ENCODE data around the gene POPDC3. TPM values are rescaled to one million over a fixed set of nuclear protein-coding genes. Genes with fewer than 3 reads are reported as not detected.
A peak's percentile ranks its signal among the peaks of the same experiment; 100 is the strongest.

Gene POPDC3
- total RNA-seq, 1 experiment from 2014 or later = 29.2 TPM

GRCh38 chr6:105178636-105179035, 1.2 kb downstream of the POPDC3 start:
- no peaks in the 10 kb centered on the region for H3K27me3 ChIP-seq (ENCODE audit: control insufficient read depth, insufficient read depth, low read length)
- H3K4me3 ChIP-seq (ENCODE audit: low read depth in 2 of 2, low read length in 2 of 2) = peak overlapping the region; percentile 66 to 67
- ChIA-PET POLR2A (no interaction called here), CTCF (no interaction called here)
- no peak for TF ChIP-seq REST (IDR thresholded peaks at IDR 0.05; ENCODE audit: insufficient read depth in 1 of 2, low read depth in 2 of 2, low read length in 1 of 2)
- TF ChIP-seq TCF7L2 (IDR thresholded peaks at IDR 0.05; ENCODE audit: low read depth, low read length) = no peak
- TF ChIP-seq POLR2AphosphoS5 (IDR thresholded peaks at IDR 0.05; ENCODE audit: low read depth, low read length) = no peak
- TF ChIP-seq SIN3A (IDR thresholded peaks at IDR 0.05; ENCODE audit: borderline replicate concordance, insufficient read depth, low read depth, low read length) = no peak
- TF ChIP-seq CTCF (IDR thresholded peaks at IDR 0.05) = no peak
- H3K9me3 ChIP-seq (ENCODE audit: control insufficient read depth, insufficient read depth, low read depth, low read length) = no peaks in the 10 kb centered on the region
- H3K27ac ChIP-seq (ENCODE audit: low read length) = peak overlapping the region; percentile 84
- no peaks in the 10 kb centered on the region for H3K36me3 ChIP-seq (ENCODE audit: control insufficient read depth, insufficient read depth, low read length)
- in situ Hi-C loops (cut with HindIII; ENCODE audit: low pct_unique_long_range_greater_than_20kb, low sequenced_read_pairs) (no loop called here), intact Hi-C loops (cut with micrococcal nuclease; ENCODE audit: unreplicated experiment) (no loop called here)
- peaks cover 44% of the 10 kb centered on the region for H3K4me1 ChIP-seq (ENCODE audit: control insufficient read depth, insufficient read depth, low read length)
- ATAC-seq (no peak), DNase-seq (ENCODE audit: low read depth, low spot score) (no peak)
- BruUV-seq (replicated peaks) = no TSS peak

GRCh38 chr6:105178110-105178509, 1.7 kb downstream of the POPDC3 start:
- H3K36me3 ChIP-seq (ENCODE audit: control insufficient read depth, insufficient read depth, low read length) = no peaks in the 10 kb centered on the region
- peaks cover 41% of the 10 kb centered on the region for H3K4me1 ChIP-seq (ENCODE audit: control insufficient read depth, insufficient read depth, low read length)
- in situ Hi-C loops (cut with HindIII; ENCODE audit: low pct_unique_long_range_greater_than_20kb, low sequenced_read_pairs) = no loop called here
- no peaks in the 10 kb centered on the region for H3K27me3 ChIP-seq (ENCODE audit: control insufficient read depth, insufficient read depth, low read length)
- ATAC-seq (no peak), DNase-seq (ENCODE audit: low read depth, low spot score) (no peak)
- peak overlapping the region; percentile 84 for H3K27ac ChIP-seq (ENCODE audit: low read length)
- BruUV-seq (replicated peaks) = TSS peak; percentile 57
- POLR2A ChIA-PET = interaction anchor here (0.7 kb wide), 1 partner anchor 41 kb away, joined by 3 read pairs; a partner anchor contains a TSS
- intact Hi-C loops (cut with micrococcal nuclease; ENCODE audit: unreplicated experiment) = no loop called here
- peak overlapping the region; percentile 66 to 67 for H3K4me3 ChIP-seq (ENCODE audit: low read depth in 2 of 2, low read length in 2 of 2)
- TF ChIP-seq SIN3A (IDR thresholded peaks at IDR 0.05; ENCODE audit: borderline replicate concordance, insufficient read depth, low read depth, low read length) = no peak
- no peak for TF ChIP-seq TCF7L2 (IDR thresholded peaks at IDR 0.05; ENCODE audit: low read depth, low read length)
- TF ChIP-seq CTCF (IDR thresholded peaks at IDR 0.05) = no peak
- TF ChIP-seq REST (IDR thresholded peaks at IDR 0.05; ENCODE audit: insufficient read depth in 1 of 2, low read depth in 2 of 2, low read length in 1 of 2) = no peak
- no peak for TF ChIP-seq POLR2AphosphoS5 (IDR thresholded peaks at IDR 0.05; ENCODE audit: low read depth, low read length)
- H3K9me3 ChIP-seq (ENCODE audit: control insufficient read depth, insufficient read depth, low read depth, low read length) = no peaks in the 10 kb centered on the region
- CTCF ChIA-PET = no interaction called here

Data from Panc1 (cell line).